Mesenchymal stem cell (in vitro differentiated cells and primary cell): Measurements from ENCODE around the gene RAD51B.

Source experiments
- DNase-seq: peaks from one replicate; pipeline ENCODE4 v3.0.0-alpha.2; 2013
- H2AFZ ChIP-seq: one replicate; pipeline ENCODE4 v1.6.1; 2013; ENCODE audit warnings: low read depth, mild to moderate bottlenecking, control low read depth, inconsistent platforms, low read length, moderate library complexity
- H2AK5ac ChIP-seq: 2 replicates; pipeline ENCODE4 v1.6.1; 2013; ENCODE audit warnings: low read length, moderate library complexity, mild to moderate bottlenecking, inconsistent platforms; ENCODE audit not compliant: severe bottlenecking
- H2BK120ac ChIP-seq: one replicate; pipeline ENCODE4 v1.6.1; 2013; ENCODE audit warnings: low read depth, mild to moderate bottlenecking, inconsistent platforms, low read length, moderate library complexity
- H2BK12ac ChIP-seq, 2 experiments: one replicate each; pipeline ENCODE4 v1.6.1; 2013; ENCODE audit warnings: inconsistent platforms in 2 of 2, low read length in 2 of 2, mild to moderate bottlenecking in 2 of 2, moderate library complexity in 2 of 2, control low read depth in 1 of 2
- H2BK15ac ChIP-seq: one replicate; pipeline ENCODE4 v1.6.1; 2013; ENCODE audit warnings: mild to moderate bottlenecking, low read depth, inconsistent platforms; ENCODE audit not compliant: poor library complexity, severe bottlenecking
- H2BK5ac ChIP-seq: 2 replicates; pipeline ENCODE4 v1.6.1; 2013; ENCODE audit warnings: low read depth, mild to moderate bottlenecking, low read length, control low read depth, inconsistent platforms; ENCODE audit not compliant: poor library complexity, severe bottlenecking
- H3K14ac ChIP-seq, 2 experiments: one replicate each; pipeline ENCODE4 v1.6.1; 2013; ENCODE audit warnings: inconsistent platforms in 2 of 2, low read length in 2 of 2, control low read depth in 1 of 2, mild to moderate bottlenecking in 1 of 2, moderate library complexity in 1 of 2
- H3K18ac ChIP-seq, 2 experiments: one replicate each; pipeline ENCODE4 v1.6.1; 2013; ENCODE audit warnings: inconsistent platforms in 2 of 2, low read length in 2 of 2, control low read depth in 1 of 2, low read depth in 1 of 2, mild to moderate bottlenecking in 1 of 2
- H3K23ac ChIP-seq, 2 experiments: one replicate each; pipeline ENCODE4 v1.6.1; 2013; ENCODE audit warnings: inconsistent platforms in 2 of 2, low read length in 2 of 2, mild to moderate bottlenecking in 2 of 2, moderate library complexity in 2 of 2, control low read depth in 1 of 2
- H3K27ac ChIP-seq: 2 replicates; pipeline ENCODE4 v1.5.1; 2013; ENCODE audit warnings: mild to moderate bottlenecking, moderate library complexity, low read length, control low read depth, inconsistent platforms; ENCODE audit not compliant: poor library complexity, severe bottlenecking
- H3K27me3 ChIP-seq, 2 experiments: 2 replicates each; pipeline versions ENCODE4 v1.6.1 to v1.7.0; 2013; ENCODE audit warnings: low read length in 2 of 2, mild to moderate bottlenecking in 2 of 2, moderate library complexity in 2 of 2, control low read depth in 1 of 2, inconsistent platforms in 1 of 2; ENCODE audit not compliant: control insufficient read depth in 1 of 2, insufficient read depth in 1 of 2
- H3K36me3 ChIP-seq, 2 experiments: 2 replicates each; pipeline versions ENCODE4 v1.6.1 to v1.7.0; 2013; ENCODE audit warnings: low read length in 2 of 2, control low read depth in 1 of 2, inconsistent platforms in 1 of 2, low read depth in 1 of 2, mild to moderate bottlenecking in 1 of 2; ENCODE audit not compliant: insufficient read depth in 2 of 2, control insufficient read depth in 1 of 2
- H3K4ac ChIP-seq, 2 experiments: one replicate each; pipeline ENCODE4 v1.6.1; 2013; ENCODE audit warnings: inconsistent platforms in 2 of 2, low read length in 2 of 2, mild to moderate bottlenecking in 2 of 2, moderate library complexity in 2 of 2, control low read depth in 1 of 2, low read depth in 1 of 2
- H3K4me1 ChIP-seq: 2 replicates; pipeline ENCODE4 v1.6.1; 2013; ENCODE audit warnings: low read depth, low read length, control low read depth; ENCODE audit not compliant: control insufficient read depth, insufficient read depth
- H3K4me2 ChIP-seq: 2 replicates; pipeline ENCODE4 v1.6.1; 2013; ENCODE audit warnings: low read length, mild to moderate bottlenecking, inconsistent platforms; ENCODE audit not compliant: poor library complexity, severe bottlenecking
- H3K4me3 ChIP-seq, 2 experiments: 2 replicates each; pipeline versions ENCODE4 v1.5.1 to v1.7.0; 2013; ENCODE audit warnings: low read length in 2 of 2, mild to moderate bottlenecking in 2 of 2, control low read depth in 1 of 2, low read depth in 1 of 2; ENCODE audit not compliant: insufficient read depth in 1 of 2
- H3K79me1 ChIP-seq: replicated peaks from 2 replicates; pipeline ENCODE4 v1.6.1; 2013; ENCODE audit warnings: mild to moderate bottlenecking, control low read depth, low read length, inconsistent platforms; ENCODE audit not compliant: poor library complexity, severe bottlenecking
- H3K9ac ChIP-seq: 2 replicates; pipeline ENCODE4 v1.7.0; 2013; ENCODE audit warnings: mild to moderate bottlenecking, low read length, moderate library complexity
- H3K9me3 ChIP-seq: 2 replicates; pipeline ENCODE4 v1.7.0; 2013; ENCODE audit warnings: mild to moderate bottlenecking, low read length; ENCODE audit not compliant: control insufficient read depth
- H4K8ac ChIP-seq: one replicate; pipeline ENCODE4 v1.6.1; 2013; ENCODE audit warnings: inconsistent platforms, mild to moderate bottlenecking, low read length, moderate library complexity
- H4K91ac ChIP-seq: one replicate; pipeline ENCODE4 v1.6.1; 2013; ENCODE audit warnings: mild to moderate bottlenecking, low read length, inconsistent platforms
- WGBS: methylation state at CpG from one replicate; pipeline ENCODE4 v1.1.7; 2013; ENCODE audit warnings: mixed read lengths; 5-methylcytosine and 5-hydroxymethylcytosine counted together

RAD51B gene

DNA sequence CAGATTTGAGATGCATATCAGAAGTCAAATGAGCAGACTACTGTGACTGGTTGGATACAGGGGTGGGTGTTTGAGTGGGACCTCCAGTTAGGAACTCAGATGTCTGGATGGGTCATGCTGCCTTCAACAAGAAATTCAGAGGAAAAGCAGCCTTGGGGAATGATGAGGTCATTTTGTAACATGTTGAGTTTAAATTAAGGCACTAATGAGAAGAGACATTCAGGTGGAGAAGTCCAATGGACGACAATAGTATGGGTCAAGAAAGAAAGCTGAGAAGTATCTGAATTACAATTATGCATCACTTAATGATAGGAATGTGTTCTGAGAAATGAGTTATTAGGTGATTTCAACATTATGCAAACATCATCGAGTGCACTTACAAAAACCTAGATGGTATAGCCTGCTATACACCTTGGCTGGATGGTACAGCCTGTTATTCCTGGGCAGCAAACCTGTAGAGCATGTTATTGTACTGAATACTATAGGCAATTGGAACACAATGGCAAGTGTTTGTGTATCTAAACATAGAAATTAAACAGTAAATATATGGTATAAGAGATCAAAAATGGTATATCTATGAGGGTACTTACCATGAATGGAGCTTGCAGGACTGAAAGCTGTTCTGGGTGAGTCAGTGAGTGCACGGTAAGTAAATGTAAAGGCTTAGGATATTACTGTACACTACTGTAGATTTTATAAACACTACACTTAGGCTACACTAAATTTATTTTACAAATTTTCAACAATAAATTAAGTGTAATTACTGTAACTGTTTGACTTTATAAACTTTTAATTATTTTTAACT, 414.7 kb downstream of the RAD51B start:
- H3K14ac ChIP-seq, result no peak overlapping the region
- H3K4ac ChIP-seq, result peak overlapping the region in 1 of 2 experiments; percentile 96
- WGBS, result 100% methylated on average over 2 of the region's 3 CpGs
- H2BK120ac ChIP-seq, result no peak overlapping the region
- H4K8ac ChIP-seq, result no peak overlapping the region
- peaks cover 3% of the 10 kb centered on the region for H3K4me1 ChIP-seq
- H3K23ac ChIP-seq, result no peak overlapping the region
- DNase-seq, result no peak
- H3K36me3 ChIP-seq, result no peaks in the 10 kb centered on the region
- no peak overlapping the region for H2BK5ac ChIP-seq
- H3K9me3 ChIP-seq, result no peaks in the 10 kb centered on the region
- H3K9ac ChIP-seq, result no peak overlapping the region
- no peak overlapping the region for H3K4me3 ChIP-seq
- peak overlapping the region in 1 of 2 experiments; percentile 73 for H3K18ac ChIP-seq
- H3K4me2 ChIP-seq, result no peak overlapping the region
- H3K27ac ChIP-seq, result peak overlapping the region; percentile 84
- H2BK15ac ChIP-seq, result no peak overlapping the region
- peak overlapping the region in 1 of 2 experiments; percentile 77 for H2BK12ac ChIP-seq
- H2AFZ ChIP-seq, result no peak overlapping the region
- peak overlapping the region; percentile 26 for H2AK5ac ChIP-seq
- peaks cover 3% of the 10 kb centered on the region for H3K79me1 ChIP-seq
- no peak overlapping the region for H4K91ac ChIP-seq
- no peaks in the 10 kb centered on the region for H3K27me3 ChIP-seq

DNA sequence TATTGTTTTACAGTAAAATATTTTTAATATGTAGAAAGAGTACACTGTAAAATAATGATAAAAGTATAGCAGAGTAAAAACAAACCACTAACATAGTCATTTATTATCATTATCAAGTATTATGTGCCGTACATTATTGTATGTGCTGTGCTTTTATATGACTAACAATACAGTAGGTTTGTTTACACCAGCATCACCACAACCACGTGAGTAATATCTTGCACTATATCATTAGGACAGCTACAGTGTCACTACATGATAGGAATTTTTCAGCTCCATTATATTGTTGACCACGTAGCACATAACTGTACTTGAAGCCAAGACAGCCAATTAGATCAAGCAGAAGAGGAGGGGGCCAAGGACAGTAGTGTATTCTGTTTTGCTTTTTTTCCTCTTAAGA, 415.4 kb downstream of the RAD51B start:
- Histone ChIP-seq H3K27me3 (no peaks in the 10 kb centered on the region), H4K91ac (no peak overlapping the region), H3K18ac (peak overlapping the region in 1 of 2 experiments; percentile 18), H3K4me3 (no peak overlapping the region), H3K36me3 (no peaks in the 10 kb centered on the region), H2AFZ (no peak overlapping the region), H3K14ac (no peak overlapping the region), H3K9me3 (no peaks in the 10 kb centered on the region), H3K79me1 (peaks cover 3% of the 10 kb centered on the region), H2AK5ac (no peak overlapping the region), H3K4ac (no peak overlapping the region), H3K4me1 (peaks cover 3% of the 10 kb centered on the region), H2BK120ac (no peak overlapping the region), H3K4me2 (no peak overlapping the region), H3K27ac (no peak overlapping the region), H2BK12ac (peak overlapping the region in 1 of 2 experiments; percentile 18), H4K8ac (no peak overlapping the region), H3K9ac (no peak overlapping the region), H2BK5ac (no peak overlapping the region), H3K23ac (no peak overlapping the region), H2BK15ac (no peak overlapping the region)
- WGBS, result 40% methylated on average over 1 of the region's 3 CpGs
- peak; percentile 65 for DNase-seq

DNA sequence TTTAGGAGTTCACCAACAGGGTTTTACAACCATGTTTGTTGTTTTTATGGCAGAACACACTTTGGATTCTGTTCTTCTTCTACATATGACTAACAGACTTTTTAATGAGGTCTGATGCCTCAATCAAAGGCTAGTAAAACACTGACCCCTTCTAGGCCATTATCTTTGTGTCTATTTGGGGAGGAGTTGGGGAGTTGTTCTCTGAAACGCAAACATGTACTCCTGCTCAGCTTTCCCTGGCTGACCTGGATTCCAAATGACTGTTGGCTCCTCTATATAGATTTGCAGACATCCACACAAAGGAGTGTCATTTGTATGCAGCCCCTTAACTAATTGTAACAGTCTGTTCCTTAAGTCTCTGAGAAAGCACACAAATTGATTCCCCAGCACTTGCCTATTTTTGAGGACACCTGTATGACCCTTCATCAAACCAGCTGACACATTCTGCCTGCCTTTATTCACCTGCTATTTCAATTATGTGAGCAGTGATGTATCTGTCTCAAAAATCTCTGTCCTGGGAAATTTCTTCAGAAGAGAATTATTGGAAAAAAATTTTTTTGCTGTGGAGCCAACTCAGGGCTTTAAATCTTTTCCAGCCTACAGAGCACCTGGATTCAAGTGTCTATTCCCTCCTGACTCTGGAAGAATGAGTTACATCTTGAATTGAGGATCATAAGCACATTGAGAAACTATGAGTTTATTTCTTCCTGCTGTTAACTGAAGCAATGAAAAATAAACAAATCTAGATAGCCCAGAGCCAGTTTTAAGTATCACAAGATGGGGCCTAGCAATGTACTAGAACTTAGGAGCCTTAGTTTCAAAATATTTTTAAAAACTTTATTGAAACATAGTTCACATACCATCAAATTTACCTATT, 417.2 kb downstream of the RAD51B start:
- no peak overlapping the region for H3K23ac ChIP-seq
- no peak for DNase-seq
- H3K18ac ChIP-seq, result peak overlapping the region in 1 of 2 experiments; percentile 55
- no peak overlapping the region for H2BK12ac ChIP-seq
- no peak overlapping the region for H3K4me2 ChIP-seq
- no peaks in the 10 kb centered on the region for H3K36me3 ChIP-seq
- H2AK5ac ChIP-seq, result peak overlapping the region; percentile 21
- H3K27ac ChIP-seq, result no peak overlapping the region
- H2BK15ac ChIP-seq, result peak overlapping the region; percentile 33
- H3K14ac ChIP-seq, result no peak overlapping the region
- H3K4me1 ChIP-seq, result peaks cover 1% of the 10 kb centered on the region
- peak overlapping the region; percentile 38 for H2BK120ac ChIP-seq
- no peak overlapping the region for H4K91ac ChIP-seq
- H3K4me3 ChIP-seq, result no peak overlapping the region
- H3K4ac ChIP-seq, result no peak overlapping the region
- H3K9ac ChIP-seq, result peak overlapping the region; percentile 10
- H3K79me1 ChIP-seq, result peaks cover 4% of the 10 kb centered on the region
- no peaks in the 10 kb centered on the region for H3K27me3 ChIP-seq
- no peak overlapping the region for H4K8ac ChIP-seq
- H3K9me3 ChIP-seq, result no peaks in the 10 kb centered on the region
- H2BK5ac ChIP-seq, result no peak overlapping the region
- 100% methylated on average over 1 of the region's 1 CpG for WGBS
- H2AFZ ChIP-seq, result no peak overlapping the region

GRCh38 chr14:68238551-68238950, 419.0 kb downstream of the RAD51B start:
- Histone ChIP-seq H3K14ac (no peak overlapping the region), H3K4me1 (peaks cover 1% of the 10 kb centered on the region), H3K27me3 (no peaks in the 10 kb centered on the region), H3K4me3 (no peak overlapping the region), H3K4me2 (no peak overlapping the region), H3K4ac (no peak overlapping the region), H4K91ac (no peak overlapping the region), H2BK120ac (no peak overlapping the region), H3K18ac (no peak overlapping the region), H4K8ac (no peak overlapping the region), H3K79me1 (peaks cover 4% of the 10 kb centered on the region), H3K23ac (no peak overlapping the region), H3K27ac (no peak overlapping the region), H3K36me3 (no peaks in the 10 kb centered on the region), H2AFZ (no peak overlapping the region), H3K9me3 (no peaks in the 10 kb centered on the region), H2AK5ac (no peak overlapping the region), H2BK5ac (no peak overlapping the region), H2BK15ac (no peak overlapping the region), H2BK12ac (no peak overlapping the region), H3K9ac (no peak overlapping the region)
- no peak for DNase-seq
- 94% methylated on average over 1 of the region's 1 CpG for WGBS
